T-helper 9 cell (primary cell): ENCODE data around the gene DES.

Experiments used
- DNase-seq: peaks from one replicate; pipeline ENCODE4 v3.0.0-alpha.2; 2020

The DES gene

DNA sequence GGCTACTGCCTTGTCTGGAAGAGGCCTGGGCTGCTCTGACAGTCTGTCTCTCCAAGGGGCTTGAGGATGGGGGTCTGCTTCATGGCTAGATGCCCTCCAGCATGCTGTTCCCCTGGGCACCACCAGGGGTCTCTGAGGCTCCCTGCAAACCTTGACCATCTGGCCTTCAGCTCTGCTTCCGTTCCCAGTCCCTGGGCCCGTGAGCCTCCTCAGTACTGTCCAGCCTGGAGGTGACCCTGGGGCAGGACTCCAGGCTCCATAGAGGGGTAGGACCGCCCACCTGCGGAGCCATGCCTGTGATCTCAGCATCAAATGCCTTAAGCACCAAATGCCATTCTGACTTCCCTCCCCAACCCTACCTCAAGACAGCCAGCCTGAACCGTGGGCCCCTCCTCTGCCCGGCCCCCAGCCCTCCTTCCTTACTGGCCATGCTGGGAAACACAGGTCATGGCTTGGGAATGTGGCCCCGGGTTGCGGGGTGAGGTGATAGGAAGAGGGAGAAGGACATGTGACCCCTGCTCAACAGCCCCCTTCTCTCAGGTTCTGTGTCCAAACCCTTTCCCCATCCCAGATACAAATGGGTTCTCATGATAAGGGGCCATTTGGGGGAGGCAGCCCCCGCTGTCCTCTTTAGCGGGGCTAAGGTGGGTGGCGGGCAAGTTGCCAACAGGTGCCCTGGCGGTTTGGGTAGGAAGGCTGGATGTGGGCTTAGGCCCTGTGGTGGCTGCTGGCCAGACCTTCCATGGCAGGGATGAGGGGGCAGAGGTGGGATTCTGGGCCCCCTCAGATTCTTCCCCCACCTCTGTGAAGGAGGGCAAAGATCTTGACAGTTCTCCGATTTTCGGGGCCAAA is 41.5 kb downstream of the DES start:
- DNase-seq: peak; percentile 35

- DNase-seq: no peak
Measured at GRCh38 chr2:219460424-219460926, 42.3 kb downstream of the DES start.

DNA sequence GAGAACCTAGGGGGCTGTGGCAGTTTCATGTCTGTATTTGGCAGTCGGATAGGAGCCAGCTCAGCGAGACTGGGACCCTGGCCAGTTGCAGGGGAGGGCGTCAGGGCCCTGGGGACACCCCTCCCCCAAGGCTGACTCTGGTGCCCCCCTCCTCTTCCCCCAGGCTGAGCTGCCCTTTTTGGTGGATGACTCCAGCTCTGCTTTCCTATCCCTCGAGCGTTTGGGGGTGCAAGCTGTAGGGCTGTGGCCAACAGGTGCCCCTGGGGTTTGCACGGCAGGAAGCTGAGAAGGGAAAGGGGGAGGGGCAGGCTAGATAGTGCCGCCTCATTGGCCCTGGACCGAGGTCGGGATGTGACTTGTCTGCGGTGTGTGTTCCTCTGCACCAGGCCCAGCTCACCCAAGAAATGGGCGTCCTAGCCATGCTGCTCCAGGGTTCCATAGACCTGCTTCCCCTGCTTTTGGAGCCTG is 42.9 kb downstream of the DES start:
- DNase-seq: no peak

DNA sequence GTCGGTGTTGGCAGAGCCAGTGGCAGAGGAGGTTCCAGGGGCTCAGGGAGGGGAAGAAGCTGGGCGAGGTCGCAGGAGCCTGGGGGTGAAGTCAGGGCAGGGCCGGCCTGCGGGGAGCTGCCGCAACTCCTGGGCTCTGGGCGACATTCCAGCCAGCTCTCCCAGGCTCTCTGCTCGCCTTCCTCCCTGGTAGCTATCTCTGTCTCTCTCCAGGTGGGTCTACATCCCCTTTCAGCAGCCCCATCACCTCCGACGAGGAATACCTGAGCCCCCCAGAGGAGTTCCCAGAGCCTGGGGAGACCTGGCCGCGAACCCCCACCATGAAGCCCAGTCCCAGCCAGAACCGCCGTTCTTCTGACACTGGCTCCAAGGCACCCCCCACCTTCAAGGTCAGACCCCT is 43.5 kb downstream of the DES start:
- no peak for DNase-seq

GRCh38 chr2:219462349-219462748 is 44.2 kb downstream of the DES start:
- DNase-seq: no peak

GRCh38 chr2:219464286-219465032 is 46.3 kb downstream of the DES start:
- DNase-seq: no peak

GRCh38 chr2:219465659-219466561 is 47.7 kb downstream of the DES start:
- DNase-seq: no peak

- DNase-seq: no peak
Measured at GRCh38 chr2:219466816-219467735, 48.9 kb downstream of the DES start.

DNA sequence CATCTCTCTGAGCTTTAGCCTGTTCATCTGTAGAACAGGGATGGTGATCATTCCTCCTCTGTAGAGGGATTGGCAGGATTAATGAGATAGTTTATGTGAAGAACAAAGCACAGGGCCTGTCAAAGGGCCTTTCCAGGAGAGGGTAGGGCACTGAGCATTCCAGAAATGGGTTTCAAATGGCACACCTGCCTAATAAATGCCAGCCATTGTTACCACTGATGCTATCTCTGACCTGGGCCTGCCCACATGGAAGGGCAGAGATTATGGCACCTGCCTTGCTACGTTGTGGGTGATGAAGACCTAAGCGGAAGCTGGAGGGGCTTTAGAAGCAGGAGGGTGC is 49.5 kb downstream of the DES start:
- DNase-seq: no peak

DNA sequence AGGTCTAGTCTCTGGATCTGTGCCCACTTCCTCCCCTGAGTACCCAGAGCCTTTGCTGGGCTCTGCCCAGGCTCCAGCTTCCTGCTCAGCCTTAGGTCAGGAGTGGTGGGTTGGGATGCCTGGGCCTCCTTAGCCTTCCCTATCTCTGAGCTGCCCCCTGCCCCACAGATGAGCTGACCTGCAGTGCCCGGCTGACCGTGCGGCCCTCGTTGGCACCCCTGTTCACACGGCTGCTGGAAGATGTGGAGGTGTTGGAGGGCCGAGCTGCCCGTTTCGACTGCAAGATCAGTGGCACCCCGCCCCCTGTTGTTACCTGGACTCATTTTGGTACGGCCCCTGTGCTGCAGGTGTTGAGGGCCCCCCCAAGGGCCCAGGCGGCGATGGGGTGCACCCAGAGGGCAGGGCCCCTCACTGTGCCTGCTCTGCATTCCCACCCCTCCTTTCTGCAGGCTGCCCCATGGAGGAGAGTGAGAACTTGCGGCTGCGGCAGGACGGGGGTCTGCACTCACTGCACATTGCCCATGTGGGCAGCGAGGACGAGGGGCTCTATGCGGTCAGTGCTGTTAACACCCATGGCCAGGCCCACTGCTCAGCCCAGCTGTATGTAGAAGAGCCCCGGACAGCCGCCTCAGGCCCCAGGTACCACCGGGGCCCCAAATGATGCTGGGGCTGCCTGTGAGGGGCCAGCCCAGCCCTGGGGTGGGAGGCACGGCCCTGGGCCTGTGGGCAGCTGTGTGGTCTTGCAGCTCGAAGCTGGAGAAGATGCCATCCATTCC is 50.4 kb downstream of the DES start:
- no peak for DNase-seq

DNA sequence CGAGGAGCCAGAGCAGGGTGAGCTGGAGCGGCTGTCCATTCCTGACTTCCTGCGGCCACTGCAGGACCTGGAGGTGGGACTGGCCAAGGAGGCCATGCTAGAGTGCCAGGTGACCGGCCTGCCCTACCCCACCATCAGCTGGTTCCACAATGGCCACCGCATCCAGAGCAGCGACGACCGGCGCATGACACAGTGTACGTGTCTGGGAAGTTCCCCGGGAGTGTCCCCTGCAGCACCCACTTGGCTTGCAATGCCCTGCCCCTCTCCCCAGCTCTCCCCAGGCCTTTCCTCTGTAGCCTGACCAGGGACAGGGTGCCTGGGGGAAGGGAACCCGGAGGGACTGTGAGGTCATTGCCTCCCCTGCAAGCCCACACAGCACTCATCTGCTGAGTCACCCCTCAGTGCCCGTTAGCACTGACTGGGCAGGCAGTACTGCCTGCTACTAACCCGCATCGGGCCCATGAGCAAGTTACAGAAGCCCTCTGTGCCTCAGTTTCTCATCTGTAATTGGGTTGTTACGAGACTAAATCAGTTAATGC is 51.1 kb downstream of the DES start:
- DNase-seq: no peak

GRCh38 chr2:219470429-219470828 is 52.3 kb downstream of the DES start:
- no peak for DNase-seq

DNA sequence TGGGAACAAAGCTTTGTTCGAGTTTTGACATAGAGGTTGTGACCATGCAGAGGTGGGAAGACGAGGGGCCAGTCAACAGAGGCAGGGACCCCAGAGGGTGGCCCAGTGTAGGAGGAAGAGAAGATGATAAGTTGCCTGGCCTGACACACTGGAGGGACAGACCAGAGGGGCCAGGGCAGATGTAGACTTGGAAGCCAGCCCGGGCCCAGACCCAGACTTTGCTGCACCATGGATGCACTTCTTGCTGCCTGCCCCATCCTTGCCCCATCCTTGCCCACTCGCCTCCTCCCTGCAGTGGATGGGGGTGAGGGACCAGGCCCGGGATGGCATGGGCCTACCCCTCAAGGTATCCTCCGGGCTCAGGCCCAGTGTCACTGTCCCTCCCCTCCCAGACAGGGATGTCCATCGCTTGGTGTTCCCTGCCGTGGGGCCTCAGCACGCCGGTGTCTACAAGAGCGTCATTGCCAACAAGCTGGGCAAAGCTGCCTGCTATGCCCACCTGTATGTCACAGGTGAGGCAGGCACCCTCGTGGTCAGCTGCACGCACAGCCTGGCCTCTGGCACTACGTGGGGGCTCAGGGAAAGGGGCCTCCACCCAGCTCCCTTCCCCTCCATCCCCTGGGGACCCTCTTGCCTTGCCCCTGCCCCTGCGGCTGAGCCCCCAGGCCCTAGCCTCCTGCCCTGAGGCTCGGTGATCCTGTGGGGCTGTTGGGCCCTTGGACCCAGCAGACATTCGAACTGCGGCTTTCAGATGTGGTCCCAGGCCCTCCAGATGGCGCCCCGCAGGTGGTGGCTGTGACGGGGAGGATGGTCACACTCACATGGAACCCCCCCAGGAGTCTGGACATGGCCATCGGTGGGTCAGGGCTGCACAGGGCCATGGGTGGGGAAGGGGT is 53.5 kb downstream of the DES start:
- DNase-seq: no peak

DNA sequence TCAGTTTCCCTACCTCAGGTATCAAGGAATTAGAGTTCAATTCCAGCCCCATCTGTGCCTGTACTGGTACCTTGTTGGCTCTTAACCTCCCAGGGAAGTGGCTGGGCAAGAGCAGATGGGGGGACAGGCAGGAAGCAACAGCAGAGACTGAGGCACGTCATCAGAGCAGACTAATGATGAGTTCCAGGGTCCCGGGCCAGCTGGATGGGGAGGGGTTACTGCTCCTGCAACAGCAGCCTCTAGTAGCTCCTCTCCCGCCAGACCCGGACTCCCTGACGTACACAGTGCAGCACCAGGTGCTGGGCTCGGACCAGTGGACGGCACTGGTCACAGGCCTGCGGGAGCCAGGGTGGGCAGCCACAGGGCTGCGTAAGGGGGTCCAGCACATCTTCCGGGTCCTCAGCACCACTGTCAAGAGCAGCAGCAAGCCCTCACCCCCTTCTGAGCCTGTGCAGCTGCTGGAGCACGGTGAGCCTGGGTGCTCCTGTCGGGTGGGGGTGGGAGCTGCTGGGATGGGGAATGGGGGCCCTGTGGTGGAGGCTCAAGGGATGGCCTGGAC is 54.5 kb downstream of the DES start:
- DNase-seq: no peak

DNA sequence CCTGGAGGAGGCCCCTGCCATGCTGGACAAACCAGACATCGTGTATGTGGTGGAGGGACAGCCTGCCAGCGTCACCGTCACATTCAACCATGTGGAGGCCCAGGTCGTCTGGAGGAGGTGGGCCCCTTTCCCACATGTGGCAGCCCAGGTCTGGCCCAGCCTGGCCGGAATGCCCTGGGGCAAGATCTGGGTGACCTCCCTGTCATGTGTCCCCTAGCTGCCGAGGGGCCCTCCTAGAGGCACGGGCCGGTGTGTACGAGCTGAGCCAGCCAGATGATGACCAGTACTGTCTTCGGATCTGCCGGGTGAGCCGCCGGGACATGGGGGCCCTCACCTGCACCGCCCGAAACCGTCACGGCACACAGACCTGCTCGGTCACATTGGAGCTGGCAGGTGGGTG is 55.3 kb downstream of the DES start:
- DNase-seq: no peak

DNA sequence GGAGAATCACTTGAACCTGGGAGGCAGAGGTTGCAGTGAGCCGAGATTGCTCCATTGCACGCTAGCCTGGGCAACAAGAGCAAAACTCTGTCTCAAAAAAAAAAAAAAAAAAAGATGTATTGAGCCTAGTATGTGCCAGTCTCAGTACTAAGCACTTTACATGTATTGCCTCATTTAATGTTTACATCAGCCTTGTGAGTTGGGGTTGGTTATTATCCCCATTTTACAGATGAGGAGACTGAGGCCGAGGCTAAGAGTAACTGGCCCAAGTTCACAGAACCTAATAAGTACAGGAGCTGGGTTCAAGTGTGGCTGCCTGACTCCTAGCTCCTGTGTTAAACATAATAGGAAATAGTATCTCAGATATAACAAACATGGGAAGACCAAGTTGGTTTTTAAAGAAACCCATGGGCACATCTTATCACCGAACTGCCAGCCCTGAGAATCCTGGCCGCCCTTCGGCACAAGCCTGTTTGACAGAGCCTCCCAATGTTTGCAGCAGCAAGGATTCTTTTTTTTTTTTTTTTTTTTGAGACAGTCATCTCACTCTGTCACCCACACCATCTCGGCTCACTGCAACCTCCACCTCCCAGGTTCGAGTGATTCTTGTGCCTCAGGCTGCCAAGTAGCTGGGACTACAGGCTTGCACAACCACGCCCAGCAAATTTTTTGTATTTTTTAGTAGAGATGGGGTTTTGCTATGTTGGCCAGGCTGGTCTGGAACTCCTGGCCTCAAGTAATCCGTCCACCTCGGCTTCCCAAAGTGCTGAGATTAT is 56.3 kb downstream of the DES start:
- DNase-seq: no peak

- no peak for DNase-seq
Measured at GRCh38 chr2:219475278-219475677, 57.1 kb downstream of the DES start.
